Fibroblast of pulmonary artery (primary cell): ENCODE measurements around the gene NRL.

Source experiments
- DNase-seq: peaks from one replicate; pipeline ENCODE4 v3.0.0-alpha.2; 2010; ENCODE audit warnings: low read depth
- H3K4me3 ChIP-seq: replicated peaks from 2 replicates; pipeline ENCODE4 v1.5.1; 2011; ENCODE audit warnings: low read depth, mild to moderate bottlenecking, control low read depth, low read length, moderate library complexity
- TF ChIP-seq, protein P1 (sequence below): IDR thresholded peaks from 2 replicates; pipeline ENCODE4 v1.5.1; 2011; ENCODE audit warnings: mild to moderate bottlenecking, control low read depth, low read length, inconsistent platforms; ENCODE audit errors: missing control alignments

Gene NRL

DNA sequence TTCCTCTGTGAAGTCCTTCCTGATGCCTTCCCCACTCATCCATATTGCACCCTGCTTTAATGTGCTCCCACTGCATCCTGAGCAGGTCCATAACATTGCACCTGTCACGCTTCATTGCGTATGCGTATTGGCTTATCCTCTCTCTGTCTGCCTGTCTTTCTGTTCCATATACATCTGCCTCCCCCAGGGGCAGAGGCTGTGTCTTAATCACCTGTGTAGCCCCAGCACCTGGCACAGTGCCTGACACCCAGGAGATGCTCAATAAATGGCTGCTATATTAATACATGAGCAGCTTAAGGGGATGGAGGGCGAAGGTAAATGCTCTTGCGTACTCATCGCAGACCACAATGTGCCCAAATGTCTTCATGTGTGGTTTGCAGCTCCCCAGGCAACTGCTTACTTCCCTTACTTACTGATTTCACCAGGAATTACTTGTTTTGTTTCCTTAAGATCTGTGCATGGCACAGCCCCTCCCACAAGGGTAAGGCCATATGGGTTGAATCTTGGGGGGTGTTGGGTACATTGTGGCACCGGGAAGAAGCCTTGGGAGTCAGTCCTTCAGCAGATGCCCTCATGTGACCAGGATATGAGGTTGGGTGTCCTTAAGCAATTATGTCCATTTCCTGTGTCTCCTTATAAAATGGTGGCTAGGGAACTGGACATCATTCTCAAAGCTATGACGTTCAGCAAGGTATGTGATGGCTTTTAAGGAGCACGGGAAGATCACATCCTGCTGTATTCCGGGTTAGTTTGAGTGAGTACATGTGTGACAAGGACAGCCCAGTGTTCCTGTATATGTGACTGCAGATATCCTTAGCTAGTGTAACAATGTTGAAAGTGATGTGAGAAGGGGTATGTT is 44.2 kb downstream of the NRL start:
- DNase-seq = no peak
- H3K4me3 ChIP-seq = no peak overlapping the region
- TF ChIP-seq, protein P1, sequence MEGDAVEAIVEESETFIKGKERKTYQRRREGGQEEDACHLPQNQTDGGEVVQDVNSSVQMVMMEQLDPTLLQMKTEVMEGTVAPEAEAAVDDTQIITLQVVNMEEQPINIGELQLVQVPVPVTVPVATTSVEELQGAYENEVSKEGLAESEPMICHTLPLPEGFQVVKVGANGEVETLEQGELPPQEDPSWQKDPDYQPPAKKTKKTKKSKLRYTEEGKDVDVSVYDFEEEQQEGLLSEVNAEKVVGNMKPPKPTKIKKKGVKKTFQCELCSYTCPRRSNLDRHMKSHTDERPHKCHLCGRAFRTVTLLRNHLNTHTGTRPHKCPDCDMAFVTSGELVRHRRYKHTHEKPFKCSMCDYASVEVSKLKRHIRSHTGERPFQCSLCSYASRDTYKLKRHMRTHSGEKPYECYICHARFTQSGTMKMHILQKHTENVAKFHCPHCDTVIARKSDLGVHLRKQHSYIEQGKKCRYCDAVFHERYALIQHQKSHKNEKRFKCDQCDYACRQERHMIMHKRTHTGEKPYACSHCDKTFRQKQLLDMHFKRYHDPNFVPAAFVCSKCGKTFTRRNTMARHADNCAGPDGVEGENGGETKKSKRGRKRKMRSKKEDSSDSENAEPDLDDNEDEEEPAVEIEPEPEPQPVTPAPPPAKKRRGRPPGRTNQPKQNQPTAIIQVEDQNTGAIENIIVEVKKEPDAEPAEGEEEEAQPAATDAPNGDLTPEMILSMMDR = no peak

DNA sequence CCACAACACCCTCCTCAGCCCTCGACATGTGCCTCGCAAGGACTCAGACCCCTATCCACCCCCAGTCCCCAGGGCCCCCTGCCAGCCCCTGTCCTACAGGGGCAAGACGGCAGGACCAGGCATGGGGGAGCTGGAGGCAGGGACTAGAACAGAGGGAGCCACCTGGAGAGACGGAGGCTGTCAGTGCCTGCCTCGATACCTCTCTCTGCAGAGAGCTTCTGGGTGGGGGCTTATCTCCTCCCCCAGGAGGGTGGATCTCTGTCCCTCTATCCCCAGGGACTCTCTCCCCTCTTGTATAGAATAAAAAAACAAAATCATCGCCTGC is 45.4 kb downstream of the NRL start:
- TF ChIP-seq, protein P1 = no peak
- H3K4me3 ChIP-seq = no peak overlapping the region
- no peak for DNase-seq

DNA sequence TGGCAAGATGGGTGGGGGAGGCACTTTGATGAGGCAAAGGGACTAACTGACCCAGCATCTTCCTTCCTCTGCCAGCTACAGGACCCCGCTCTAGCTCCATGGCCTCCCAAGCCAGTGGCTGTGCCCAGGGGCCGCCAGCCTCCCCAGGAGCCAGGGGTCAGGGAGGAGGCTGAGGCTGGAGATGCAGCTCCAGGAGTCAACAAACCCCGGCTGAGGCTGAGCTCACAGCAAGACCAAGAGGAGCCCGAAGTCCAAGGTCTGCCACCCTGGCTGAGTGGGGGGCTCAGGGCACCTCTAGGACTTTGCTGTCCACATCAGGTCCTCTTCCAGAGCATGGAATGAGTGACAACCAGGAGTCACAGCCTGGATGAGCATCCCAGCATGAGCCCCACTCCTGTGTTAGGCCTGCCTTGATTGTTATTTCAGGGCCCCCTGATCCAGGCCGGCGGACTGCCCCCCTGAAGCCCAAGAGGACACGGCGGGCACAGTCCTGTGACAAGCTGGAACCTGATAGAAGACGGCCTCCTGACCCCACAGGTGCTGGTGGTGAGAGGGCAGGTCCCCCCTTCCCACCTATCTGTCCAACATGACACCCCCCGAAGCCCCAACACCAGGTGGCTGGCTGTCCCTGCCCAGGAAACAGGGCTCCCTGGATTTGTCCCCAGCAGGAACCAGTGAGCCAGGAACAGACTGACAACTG is 45.9 kb downstream of the NRL start:
- no peak for DNase-seq
- no peak overlapping the region for H3K4me3 ChIP-seq
- TF ChIP-seq, protein P1 = no peak

DNA sequence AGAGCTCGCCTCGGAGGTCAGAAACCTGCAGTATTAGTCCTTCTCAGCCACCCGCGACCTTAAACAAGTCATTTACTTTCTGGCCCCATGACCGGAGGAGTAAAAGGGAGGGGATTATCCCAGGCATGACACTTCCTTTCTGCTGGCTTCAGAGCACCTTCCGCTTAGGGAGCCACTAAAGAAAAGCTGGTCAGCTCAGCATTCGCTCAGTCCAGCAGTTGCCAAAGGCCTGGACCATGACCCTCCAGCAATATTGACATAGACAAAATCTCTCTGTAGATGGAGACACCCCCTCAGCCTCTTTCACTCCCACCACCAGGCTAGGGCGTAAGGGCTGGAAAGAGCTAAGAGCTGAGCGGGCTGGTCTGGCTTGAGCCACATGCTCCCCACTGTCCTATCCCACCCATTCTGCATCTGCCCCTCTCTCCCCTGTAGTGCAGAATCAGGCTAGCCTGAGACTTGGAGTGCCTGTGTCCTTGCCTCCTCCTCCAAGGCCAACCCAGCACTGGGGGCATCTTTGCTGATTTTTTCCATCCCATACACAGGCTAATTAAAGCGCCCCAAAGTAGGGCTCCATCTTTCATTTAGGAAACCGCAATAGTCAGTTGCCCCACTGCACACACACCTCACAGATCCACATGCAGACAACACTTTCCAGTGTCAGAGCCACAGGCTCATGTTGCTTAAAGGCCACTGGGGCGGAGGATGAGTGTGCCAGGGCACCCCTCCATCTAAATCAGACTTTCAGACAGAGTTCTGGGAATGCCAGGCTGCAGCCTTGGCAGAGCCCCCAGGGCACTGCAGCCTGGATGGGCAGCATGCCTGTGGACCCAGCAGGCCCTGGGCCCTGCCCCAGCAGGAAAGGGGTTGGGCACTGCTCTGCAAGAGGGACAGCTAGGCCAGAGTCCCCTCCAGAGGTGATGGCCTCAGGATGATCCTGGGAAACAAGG is 47.3 kb downstream of the NRL start:
- no peak for DNase-seq
- no peak overlapping the region for H3K4me3 ChIP-seq
- TF ChIP-seq, protein P1 = no peak

DNA sequence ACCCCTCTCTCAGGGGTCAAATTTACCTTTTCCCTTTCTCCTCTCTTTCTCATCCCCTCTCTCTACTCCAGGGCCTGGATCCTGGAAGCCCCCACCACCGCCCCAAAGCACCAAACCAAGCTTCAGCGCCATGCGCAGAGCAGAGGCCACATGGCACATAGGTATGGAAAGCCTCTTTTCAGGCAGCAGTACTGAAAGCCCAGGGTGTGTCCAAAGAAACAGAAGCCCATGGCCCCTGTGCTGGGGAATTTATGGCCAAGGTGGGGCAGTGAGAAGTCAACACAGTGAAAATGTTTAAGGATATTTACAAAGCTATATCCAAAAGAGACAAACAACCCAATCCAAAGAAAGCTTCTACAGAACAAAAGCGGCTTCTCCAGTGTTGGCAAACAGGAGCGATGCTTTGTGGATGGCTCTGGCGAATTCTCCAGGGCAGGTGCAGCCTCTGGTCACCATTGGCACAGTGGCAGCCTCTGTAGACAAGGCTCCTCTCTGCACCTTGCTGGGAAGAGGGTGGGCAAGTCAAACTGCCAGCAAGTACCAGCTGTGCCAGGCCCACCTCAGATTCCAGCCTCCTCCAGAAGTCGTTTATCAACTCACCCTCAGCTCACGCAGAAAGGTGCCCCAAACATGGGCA is 48.1 kb downstream of the NRL start:
- H3K4me3 ChIP-seq = no peak overlapping the region
- DNase-seq = no peak
- TF ChIP-seq, protein P1 = no peak

DNA sequence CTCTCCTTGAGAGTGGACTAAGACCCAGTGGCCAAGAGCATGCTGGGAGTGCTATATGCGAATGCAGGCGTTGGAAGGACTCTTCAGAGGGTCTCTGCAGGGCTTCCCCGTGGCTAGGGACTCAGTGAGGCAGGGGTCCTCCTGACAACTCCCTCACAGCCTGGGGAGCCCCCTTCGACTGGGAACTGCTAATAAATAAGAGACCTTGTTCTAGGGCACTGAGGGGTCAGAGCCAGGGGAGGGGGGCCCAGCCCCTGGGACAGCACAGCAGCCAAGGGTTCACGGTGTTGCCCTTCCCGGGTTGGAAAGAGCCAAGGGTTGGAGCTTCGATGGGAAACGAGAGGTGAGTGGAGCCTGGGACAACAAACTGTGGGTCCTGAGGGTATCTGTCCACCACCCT is 49.3 kb downstream of the NRL start:
- DNase-seq = no peak
- no peak overlapping the region for H3K4me3 ChIP-seq
- TF ChIP-seq, protein P1 = no peak
